ENCODE measurements around the gene SRP9.

SRP9 gene

GRCh38 chr1:225748529-225748928 lies 29.1 kb upstream of the SRP9 start:
- TF ChIP-seq CTCF (IDR thresholded peaks at IDR 0.05; ENCODE audit: low read depth, low read length, missing control alignments): no peak

GRCh38 chr1:225749706-225750105 lies 27.9 kb upstream of the SRP9 start:
- no peak overlapping the region for H3K4me3 ChIP-seq (ENCODE audit: low read depth, low read length)
- DNase-seq (ENCODE audit: low read depth): no peak
- no peak for TF ChIP-seq CTCF (IDR thresholded peaks at IDR 0.05; ENCODE audit: low read depth, low read length, missing control alignments)

More at GRCh38 chr1:225748529-225748928, 29.1 kb upstream of the SRP9 start:
- H3K4me3 ChIP-seq (ENCODE audit: low read depth, low read length): no peak overlapping the region
- no peak for DNase-seq (ENCODE audit: low read depth)

- no peak for DNase-seq (ENCODE audit: low read depth)
- TF ChIP-seq CTCF (IDR thresholded peaks at IDR 0.05; ENCODE audit: low read depth, low read length, missing control alignments): no peak
Measured at GRCh38 chr1:225750420-225750819, 27.2 kb upstream of the SRP9 start.

GRCh38 chr1:225750875-225751824 lies 26.5 kb upstream of the SRP9 start:
- H3K4me3 ChIP-seq (ENCODE audit: low read depth, low read length): no peak overlapping the region
- DNase-seq (ENCODE audit: low read depth): no peak
- TF ChIP-seq CTCF (IDR thresholded peaks at IDR 0.05; ENCODE audit: low read depth, low read length, missing control alignments): no peak

More at GRCh38 chr1:225750420-225750819, 27.2 kb upstream of the SRP9 start:
- no peak overlapping the region for H3K4me3 ChIP-seq (ENCODE audit: low read depth, low read length)

- DNase-seq (ENCODE audit: low read depth): no peak
- no peak for TF ChIP-seq CTCF (IDR thresholded peaks at IDR 0.05; ENCODE audit: low read depth, low read length, missing control alignments)
- no peak overlapping the region for H3K4me3 ChIP-seq (ENCODE audit: low read depth, low read length)
Measured at GRCh38 chr1:225752245-225752644, 25.4 kb upstream of the SRP9 start.

GRCh38 chr1:225754940-225755641 lies 22.5 kb upstream of the SRP9 start:
- TF ChIP-seq CTCF (IDR thresholded peaks at IDR 0.05; ENCODE audit: low read depth, low read length, missing control alignments): no peak
- DNase-seq (ENCODE audit: low read depth): no peak
- H3K4me3 ChIP-seq (ENCODE audit: low read depth, low read length): no peak overlapping the region
